SH-SY5Y (cell line): Measurements from ENCODE around the gene CPSF4L.

ENCODE experiments used
- GATA2 ChIP-seq: IDR thresholded peaks from 2 replicates; pipeline ENCODE4 v1.6.1; 2011; ENCODE audit warnings: mild to moderate bottlenecking, low read depth, low read length
- GATA3 ChIP-seq: IDR thresholded peaks from 2 replicates; pipeline ENCODE4 v1.6.1; 2011; ENCODE audit warnings: low read depth, mild to moderate bottlenecking, low read length, moderate library complexity

DNA sequence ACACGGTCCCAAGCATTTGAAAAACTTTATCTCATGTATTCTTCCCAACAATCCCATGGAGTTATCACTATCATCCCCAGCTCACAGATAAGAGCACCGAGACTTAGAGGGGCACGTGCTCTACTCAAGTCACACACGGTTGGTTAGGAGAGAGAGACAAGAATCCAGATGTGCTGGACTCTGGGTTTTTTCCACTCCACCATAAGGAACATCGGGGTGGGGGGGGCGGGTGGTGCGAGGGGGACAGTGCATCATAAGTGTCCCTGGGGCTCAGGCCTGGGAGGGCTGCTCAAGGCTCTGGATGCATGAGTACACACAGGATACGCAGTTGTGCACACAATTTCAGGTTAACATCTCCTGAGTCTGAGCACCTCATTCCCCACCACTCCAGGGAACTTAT, 42.8 kb upstream of the CPSF4L start:
- no peak for TF ChIP-seq GATA3
- no peak for TF ChIP-seq GATA2
